GM19193 (cell line): ENCODE results near the gene EGR1.

Source experiments
- POLR2A ChIP-seq: IDR thresholded peaks from 4 replicates; pipeline ENCODE4 v1.6.1; 2011; ENCODE audit not compliant: insufficient read depth, insufficient read length; ENCODE audit errors: extremely low read depth

Gene EGR1

GRCh38 chr5:138488481-138488945 is 23.2 kb downstream of the EGR1 start:
- no peak for TF ChIP-seq POLR2A

- TF ChIP-seq POLR2A: no peak
These were observed 24.4 kb downstream of the EGR1 start for GRCh38 chr5:138489683-138490061.

GRCh38 chr5:138490648-138491283 is 25.5 kb downstream of the EGR1 start:
- TF ChIP-seq POLR2A: no peak

GRCh38 chr5:138491284-138491648 is 26.0 kb downstream of the EGR1 start:
- TF ChIP-seq POLR2A: no peak

GRCh38 chr5:138491669-138492559 is 26.6 kb downstream of the EGR1 start:
- TF ChIP-seq POLR2A: no peak

GRCh38 chr5:138492560-138493045 is 27.3 kb downstream of the EGR1 start:
- TF ChIP-seq POLR2A: no peak

- no peak for TF ChIP-seq POLR2A
These were observed 30.1 kb downstream of the EGR1 start for GRCh38 chr5:138495351-138495750.

GRCh38 chr5:138498376-138498775 is 33.1 kb downstream of the EGR1 start:
- no peak for TF ChIP-seq POLR2A

- TF ChIP-seq POLR2A: no peak
These were observed 36.8 kb downstream of the EGR1 start for GRCh38 chr5:138502121-138502520.

GRCh38 chr5:138502521-138502920 is 37.2 kb downstream of the EGR1 start:
- TF ChIP-seq POLR2A: no peak

- TF ChIP-seq POLR2A: no peak
These were observed 38.4 kb downstream of the EGR1 start for GRCh38 chr5:138503487-138504270.

- TF ChIP-seq POLR2A: no peak
These were observed 39.5 kb downstream of the EGR1 start for GRCh38 chr5:138504799-138505198.

GRCh38 chr5:138506370-138507306 is 41.4 kb downstream of the EGR1 start:
- TF ChIP-seq POLR2A: no peak

- no peak for TF ChIP-seq POLR2A
These were observed 43.7 kb downstream of the EGR1 start for GRCh38 chr5:138508958-138509357.
